HepG2 (cell line): ENCODE results near the gene CSRP3. TPM values are rescaled to one million over a fixed set of nuclear protein-coding genes. Genes with fewer than 3 reads are reported as not detected.

Experiments used
- CBFB ChIP-seq: sonication (generic); formaldehyde crosslinking; IDR thresholded peaks from 2 replicates; pipeline ENCODE4 v1.4.0; 2020; ENCODE audit warnings: missing genetic modification reagents
- CENPT ChIP-seq: sonication (generic); formaldehyde crosslinking; IDR thresholded peaks from 2 replicates; pipeline ENCODE4 v1.8.0; 2022; ENCODE audit warnings: low read depth, mild to moderate bottlenecking, moderate library complexity, missing genetic modification reagents
- CENPX ChIP-seq: sonication (generic); formaldehyde crosslinking; IDR thresholded peaks from 2 replicates; pipeline ENCODE4 v1.9.0; 2021; ENCODE audit warnings: mild to moderate bottlenecking, missing genetic modification reagents, moderate library complexity
- HCFC1 ChIP-seq: fragments of 150-350 bp; IDR thresholded peaks from 2 replicates; pipeline ENCODE4 v1.6.1; 2014; ENCODE audit warnings: low read depth, low read length
- KMT2A ChIP-seq: sonication (generic); formaldehyde crosslinking; IDR thresholded peaks from 2 replicates; pipeline ENCODE4 v1.4.0; 2020; ENCODE audit warnings: missing genetic modification reagents
- MED1 ChIP-seq: sonication (generic); formaldehyde crosslinking; IDR thresholded peaks from 2 replicates; pipeline ENCODE4 v1.4.0; 2020; ENCODE audit warnings: missing genetic modification reagents
- MEIS2 ChIP-seq: sonication (generic); formaldehyde crosslinking; IDR thresholded peaks from 2 replicates; pipeline ENCODE4 v1.9.0; 2021; ENCODE audit warnings: mild to moderate bottlenecking, missing genetic modification reagents
- NFRKB ChIP-seq: fragments of 450-650 bp; IDR thresholded peaks from 2 replicates; pipeline ENCODE4 v1.6.1; 2017
- PHF8 ChIP-seq: sonication (generic); formaldehyde crosslinking; IDR thresholded peaks from 2 replicates; pipeline ENCODE4 v1.5.0; 2020; ENCODE audit warnings: missing genetic modification reagents
- SATB2 ChIP-seq: sonication (generic); formaldehyde crosslinking; IDR thresholded peaks from 2 replicates; pipeline ENCODE4 v1.5.0; 2020; ENCODE audit warnings: missing genetic modification reagents
- ZNF383 ChIP-seq: sonication (generic); formaldehyde crosslinking; IDR thresholded peaks from 2 replicates; pipeline ENCODE4 v1.4.0; 2020; ENCODE audit warnings: missing genetic modification reagents, mild to moderate bottlenecking, borderline replicate concordance
- ZNF441 ChIP-seq: sonication (generic); formaldehyde crosslinking; IDR thresholded peaks from 2 replicates; pipeline ENCODE4 v1.7.0; 2021; ENCODE audit warnings: missing genetic modification reagents, borderline replicate concordance
- ZNF549 ChIP-seq: sonication (generic); formaldehyde crosslinking; IDR thresholded peaks from 2 replicates; pipeline ENCODE4 v1.5.0; 2020; ENCODE audit warnings: missing genetic modification reagents
- ZNF576 ChIP-seq: sonication (generic); formaldehyde crosslinking; IDR thresholded peaks from 2 replicates; pipeline ENCODE4 v1.4.0; 2020; ENCODE audit warnings: mild to moderate bottlenecking, missing genetic modification reagents
- ZNF646 ChIP-seq: sonication (generic); formaldehyde crosslinking; IDR thresholded peaks from 2 replicates; pipeline ENCODE4 v1.9.0; 2021; ENCODE audit warnings: mild to moderate bottlenecking, missing genetic modification reagents
- polyA plus RNA-seq, 8 experiments: library from polyadenylated mRNA; depleted of rRNA in 3 of 8; stranded (reverse) in 7 of 8; unstranded in 1 of 8; fragments of >200 nt; fragmentation: Illumina TruSeq in 4 of 8; extraction: Trizol in 4 of 8; gene quantifications; 2 replicates each; pipeline versions ENCODE4 v1.2.1 to v1.2.3, GENCODE V29; 2011 to 2016; ENCODE audit warnings: low read depth in 4 of 8, missing spikeins in 1 of 8, mixed read lengths in 1 of 8; ENCODE audit not compliant: insufficient read depth in 1 of 8
- total RNA-seq, 5 experiments: library from RNA; depleted of rRNA; stranded (reverse); fragments of >200 nt; fragmentation: Illumina TruSeq; extraction: Trizol; gene quantifications; 2 replicates each; pipeline ENCODE4 v1.2.3, GENCODE V29; 2016; ENCODE audit warnings: low read depth in 1 of 5
- TF ChIP-seq, protein P1 (sequence below): sonication (generic); formaldehyde crosslinking; IDR thresholded peaks from 2 replicates; pipeline ENCODE4 v1.9.0; 2021; ENCODE audit warnings: missing genetic modification reagents, borderline replicate concordance

CSRP3 gene
- total and polyA plus RNA-seq, 2 of the 13 experiments (the other 11 are each of a cell fraction or from before 2014, with no cell fraction given): not detected

GRCh38 chr11:19244084-19244483 is 42.3 kb upstream of the CSRP3 start (continued):
- TF ChIP-seq ZNF646: no peak
- TF ChIP-seq CENPX (CRISPR knock-in tag): no peak
- no peak for TF ChIP-seq ZNF383 (CRISPR knock-in tag)
- no peak for TF ChIP-seq HCFC1
- no peak for TF ChIP-seq ZNF549 (CRISPR knock-in tag)
- TF ChIP-seq CENPT (CRISPR knock-in tag): no peak
- TF ChIP-seq, protein P1, sequence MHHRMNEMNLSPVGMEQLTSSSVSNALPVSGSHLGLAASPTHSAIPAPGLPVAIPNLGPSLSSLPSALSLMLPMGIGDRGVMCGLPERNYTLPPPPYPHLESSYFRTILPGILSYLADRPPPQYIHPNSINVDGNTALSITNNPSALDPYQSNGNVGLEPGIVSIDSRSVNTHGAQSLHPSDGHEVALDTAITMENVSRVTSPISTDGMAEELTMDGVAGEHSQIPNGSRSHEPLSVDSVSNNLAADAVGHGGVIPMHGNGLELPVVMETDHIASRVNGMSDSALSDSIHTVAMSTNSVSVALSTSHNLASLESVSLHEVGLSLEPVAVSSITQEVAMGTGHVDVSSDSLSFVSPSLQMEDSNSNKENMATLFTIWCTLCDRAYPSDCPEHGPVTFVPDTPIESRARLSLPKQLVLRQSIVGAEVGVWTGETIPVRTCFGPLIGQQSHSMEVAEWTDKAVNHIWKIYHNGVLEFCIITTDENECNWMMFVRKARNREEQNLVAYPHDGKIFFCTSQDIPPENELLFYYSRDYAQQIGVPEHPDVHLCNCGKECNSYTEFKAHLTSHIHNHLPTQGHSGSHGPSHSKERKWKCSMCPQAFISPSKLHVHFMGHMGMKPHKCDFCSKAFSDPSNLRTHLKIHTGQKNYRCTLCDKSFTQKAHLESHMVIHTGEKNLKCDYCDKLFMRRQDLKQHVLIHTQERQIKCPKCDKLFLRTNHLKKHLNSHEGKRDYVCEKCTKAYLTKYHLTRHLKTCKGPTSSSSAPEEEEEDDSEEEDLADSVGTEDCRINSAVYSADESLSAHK (CRISPR knock-in tag): no peak
- no peak for TF ChIP-seq CBFB (CRISPR knock-in tag)
- TF ChIP-seq KMT2A (CRISPR knock-in tag): no peak
- TF ChIP-seq MEIS2: no peak
- no peak for TF ChIP-seq MED1 (CRISPR knock-in tag)
- TF ChIP-seq ZNF576: no peak
- TF ChIP-seq PHF8: no peak
- TF ChIP-seq SATB2 (CRISPR knock-in tag): no peak
- TF ChIP-seq NFRKB: no peak
- TF ChIP-seq ZNF441 (CRISPR knock-in tag): no peak
